Measurements from ENCODE around the gene NTRK3.
A peak's percentile ranks its signal among the peaks of the same experiment; 100 is the strongest.

NTRK3 gene

DNA sequence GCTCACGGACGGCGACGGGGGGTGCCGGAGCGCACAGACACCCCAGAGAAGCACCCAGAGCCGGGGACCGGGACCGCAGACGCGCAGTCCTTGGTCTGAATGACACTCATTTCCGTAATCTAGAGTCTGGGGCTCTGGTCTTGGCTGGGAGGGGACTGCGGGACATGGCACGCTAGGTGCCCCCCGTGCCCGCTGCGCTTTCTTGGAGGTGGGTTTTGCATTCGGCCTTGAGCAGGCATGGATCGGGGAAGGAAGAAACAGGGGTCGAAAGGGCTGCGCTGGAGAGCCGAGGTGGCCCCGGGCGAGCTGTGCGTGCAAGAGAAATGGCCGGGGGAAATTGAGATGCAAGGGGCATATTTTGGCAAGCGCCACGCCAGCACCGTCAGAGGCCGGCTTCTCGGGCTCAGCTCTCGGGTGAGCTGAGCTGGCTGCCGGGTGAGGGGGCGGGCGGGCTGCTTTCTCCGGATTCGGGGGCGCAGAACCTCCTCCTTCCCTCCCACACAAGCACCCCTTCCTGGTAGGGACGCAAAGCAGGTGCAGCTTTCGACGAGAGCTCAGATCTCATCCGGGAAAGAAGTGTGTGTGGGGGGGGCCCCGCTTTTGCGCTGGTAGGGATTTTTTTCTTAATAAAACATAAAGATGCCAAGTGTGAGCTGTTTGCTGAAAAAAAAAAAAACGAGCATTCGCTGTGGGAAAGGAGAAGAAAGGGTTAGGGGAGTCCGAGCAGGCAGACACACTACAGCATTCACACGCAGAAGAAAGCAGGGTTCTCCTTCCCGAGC lies 963 bp upstream of the NTRK3 start:
- DNase-seq (ENCODE audit: low read depth), result no peak

- DNase-seq (ENCODE audit: low read depth), result no peak
Measured at GRCh38 chr15:88255484-88256278, 858 bp downstream of the NTRK3 start.

GRCh38 chr15:88255087-88255483 lies 1.5 kb downstream of the NTRK3 start:
- no peak for DNase-seq (ENCODE audit: low read depth)

DNA sequence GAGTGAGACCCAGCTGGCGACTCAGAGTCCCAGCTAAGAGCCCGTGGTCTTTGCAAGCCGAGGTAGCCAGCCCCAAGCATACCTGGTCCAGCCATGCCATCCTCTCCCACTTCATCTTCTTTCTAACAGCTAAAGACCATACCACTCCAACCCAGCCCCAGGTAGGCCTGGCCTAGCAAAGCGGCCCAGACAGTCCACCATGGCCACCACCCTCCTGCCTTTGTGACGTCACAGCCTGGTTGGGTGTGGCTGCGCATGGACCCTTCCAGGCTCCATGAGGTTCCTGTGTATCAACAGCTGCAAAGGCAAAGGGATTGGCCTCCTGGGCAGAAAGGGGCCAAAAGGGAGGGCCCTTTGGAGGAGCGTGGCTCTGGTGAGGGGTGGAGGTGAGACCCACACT lies 4.1 kb downstream of the NTRK3 start:
- DNase-seq (ENCODE audit: low read depth), result no peak

DNA sequence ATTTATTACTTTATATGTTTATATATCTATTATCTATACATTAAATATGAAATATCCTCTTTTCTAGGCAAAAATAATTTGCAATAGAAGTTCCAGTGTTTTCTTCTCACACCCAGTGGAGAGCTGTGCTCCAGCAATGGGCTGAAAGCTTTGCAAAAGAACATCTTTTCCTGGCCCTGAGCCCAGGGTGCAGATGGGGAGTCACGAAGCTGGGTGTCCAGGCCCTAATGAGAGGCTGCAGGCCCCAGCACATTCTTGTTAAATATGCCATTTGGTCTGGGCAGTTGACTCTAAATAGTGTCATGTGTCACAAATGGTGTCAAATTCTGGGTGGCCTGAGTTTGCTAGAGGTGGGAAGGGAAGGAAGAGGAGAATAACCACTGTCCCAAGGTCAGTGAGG lies 5.7 kb downstream of the NTRK3 start:
- DNase-seq (ENCODE audit: low read depth), result no peak

GRCh38 chr15:88249220-88249619 lies 7.3 kb downstream of the NTRK3 start:
- DNase-seq (ENCODE audit: low read depth), result no peak

DNA sequence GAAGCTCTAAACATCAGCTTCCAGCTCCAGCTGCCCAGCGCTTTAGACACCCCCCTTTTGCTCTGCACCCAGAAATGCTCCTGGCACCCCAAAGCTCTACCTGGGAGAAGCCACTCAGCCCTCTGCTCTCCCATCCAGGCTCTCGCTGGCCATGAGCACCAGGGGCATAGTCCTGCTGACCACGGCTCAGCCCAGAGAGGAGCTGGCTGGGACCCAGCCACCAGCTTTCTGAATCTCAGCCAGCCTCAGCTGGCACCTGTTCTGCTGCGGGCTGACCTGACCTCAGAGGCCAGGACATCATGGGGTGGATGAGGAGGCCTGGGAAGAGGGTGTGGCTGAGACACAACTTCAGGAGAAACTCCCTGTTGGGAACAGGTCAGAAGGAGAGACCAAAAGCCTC lies 8.6 kb downstream of the NTRK3 start:
- no peak for DNase-seq (ENCODE audit: low read depth)

- peak; percentile 56 for DNase-seq (ENCODE audit: low read depth)
Measured at GRCh38 chr15:88246666-88247446, 9.7 kb downstream of the NTRK3 start.

DNA sequence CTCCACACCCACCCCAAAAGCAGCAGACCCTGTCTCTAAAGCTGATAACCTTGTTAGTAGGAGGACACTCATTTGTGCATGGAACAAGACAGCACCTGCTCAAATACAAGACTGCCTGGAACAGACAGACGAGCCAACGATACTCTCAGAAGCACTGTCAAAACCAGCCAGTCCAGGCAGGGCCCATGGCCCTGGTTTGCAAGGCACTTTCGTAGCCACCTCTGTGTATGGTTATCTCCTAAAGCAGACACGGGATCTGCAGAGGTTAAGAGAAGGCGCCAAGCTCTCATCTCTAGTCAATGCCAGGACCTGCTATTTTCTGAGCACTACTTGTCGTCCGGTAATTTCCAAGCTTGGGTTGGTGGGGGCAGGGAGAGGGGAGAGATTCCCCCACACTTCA lies 10.5 kb downstream of the NTRK3 start:
- DNase-seq (ENCODE audit: low read depth), result no peak

- DNase-seq (ENCODE audit: low read depth), result no peak
Measured at GRCh38 chr15:88243895-88244787, 12.4 kb downstream of the NTRK3 start.

- no peak for DNase-seq (ENCODE audit: low read depth)
Measured at GRCh38 chr15:88242586-88243555, 13.7 kb downstream of the NTRK3 start.

- no peak for DNase-seq (ENCODE audit: low read depth)
Measured at GRCh38 chr15:88241461-88241860, 15.1 kb downstream of the NTRK3 start.

- DNase-seq (ENCODE audit: low read depth), result no peak
Measured at GRCh38 chr15:88241060-88241459, 15.5 kb downstream of the NTRK3 start.

DNA sequence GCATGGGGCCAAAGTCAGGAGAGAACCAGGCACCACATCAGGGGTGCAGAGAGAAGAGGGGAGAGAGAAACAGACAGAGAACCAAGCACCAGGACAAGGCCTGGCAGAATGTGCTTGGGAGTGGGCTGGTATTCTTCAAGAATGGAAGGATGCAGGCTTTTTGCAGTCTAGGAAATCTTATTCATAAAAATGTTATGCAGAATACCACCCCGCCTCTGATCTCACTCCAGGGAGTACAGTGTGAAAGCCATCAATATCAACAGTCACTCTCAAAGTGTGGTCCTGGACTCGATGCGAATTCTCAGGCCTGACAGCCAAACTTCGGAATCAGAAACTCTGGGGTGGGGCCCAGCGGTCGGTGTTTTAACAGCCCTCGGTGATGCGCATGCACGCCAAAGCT lies 16.9 kb downstream of the NTRK3 start:
- no peak for DNase-seq (ENCODE audit: low read depth)

DNA sequence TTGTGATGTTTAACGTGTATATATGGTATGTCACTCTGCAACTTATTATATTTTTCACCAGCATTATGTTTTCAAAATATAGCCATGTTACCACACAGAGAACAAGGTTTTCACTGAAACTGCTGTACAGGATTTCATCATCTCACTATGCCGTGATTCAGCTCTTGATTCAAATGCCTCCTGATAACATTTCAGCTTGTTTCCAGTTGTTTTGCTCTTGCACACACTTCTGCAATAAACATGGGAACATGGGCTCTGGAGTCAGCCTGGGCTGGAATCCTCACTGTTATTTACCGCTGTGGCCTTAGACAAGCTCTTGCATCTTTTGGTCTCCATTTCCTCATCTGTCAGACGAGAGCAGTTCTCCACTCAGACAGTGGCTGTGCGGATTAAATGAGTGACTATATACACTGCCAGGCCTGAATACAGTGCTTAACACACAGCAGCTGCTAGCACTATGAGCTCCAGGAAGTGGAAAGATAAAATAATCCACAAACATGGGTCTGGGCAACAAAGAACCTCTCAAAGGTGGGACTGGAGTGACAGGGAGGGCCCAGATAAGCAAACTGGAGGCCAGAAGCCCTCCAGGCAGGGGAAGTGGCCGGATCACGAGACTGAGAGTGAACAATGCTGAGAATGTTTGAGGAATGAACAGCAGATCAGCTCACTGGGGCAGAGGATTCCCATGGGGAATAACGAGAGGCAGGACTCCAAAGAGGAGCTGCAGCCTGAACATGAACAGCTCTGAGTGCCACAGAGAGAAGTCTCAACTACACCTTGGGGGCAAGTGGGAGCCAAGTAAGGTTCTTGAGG lies 17.7 kb downstream of the NTRK3 start:
- no peak for DNase-seq (ENCODE audit: low read depth)

DNA sequence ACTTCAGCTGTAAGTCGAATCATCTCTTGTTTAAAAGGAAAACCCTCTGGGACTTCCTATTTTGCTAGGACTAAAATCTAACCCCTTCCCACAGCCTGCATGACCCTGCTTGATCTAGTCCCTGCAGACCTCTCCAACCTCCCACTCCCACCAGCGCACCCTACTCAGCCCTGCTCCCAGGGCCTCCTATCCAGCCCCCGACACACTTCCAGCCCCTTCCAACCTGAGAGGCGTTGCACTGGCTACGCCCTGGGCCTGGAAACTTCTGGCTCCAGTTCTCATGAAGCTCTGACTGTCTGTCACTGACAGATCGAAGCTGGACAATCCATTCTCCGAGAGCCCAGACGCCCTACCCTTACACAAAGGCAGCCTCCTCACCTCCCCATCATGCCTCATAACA lies 21.8 kb downstream of the NTRK3 start:
- DNase-seq (ENCODE audit: low read depth), result no peak

GRCh38 chr15:88233921-88234320 lies 22.6 kb downstream of the NTRK3 start:
- no peak for DNase-seq (ENCODE audit: low read depth)

DNA sequence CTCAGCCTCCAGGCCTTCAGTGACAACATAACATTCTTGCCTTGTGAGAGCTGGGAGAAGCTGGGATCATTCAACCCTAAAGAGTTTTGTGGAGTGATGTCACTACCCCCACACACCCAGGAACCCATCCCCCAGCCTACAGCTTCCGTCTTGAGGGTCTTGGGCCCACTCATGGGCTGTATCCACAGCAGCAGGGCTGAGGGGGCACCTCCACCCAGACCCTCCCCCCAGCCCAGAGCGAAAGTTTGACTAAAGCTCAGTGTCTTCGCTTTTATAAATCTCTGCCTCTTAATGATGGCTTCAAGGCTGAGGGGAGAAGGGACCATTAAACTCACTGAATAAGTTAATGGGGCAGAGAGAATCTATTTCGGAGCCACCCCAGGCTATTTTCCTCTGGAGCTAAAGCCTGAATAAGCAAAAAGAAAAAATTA lies 23.8 kb downstream of the NTRK3 start:
- DNase-seq (ENCODE audit: low read depth), result no peak

- DNase-seq (ENCODE audit: low read depth), result no peak
Measured at GRCh38 chr15:88231909-88232644, 24.5 kb downstream of the NTRK3 start.
